Stimulated activated CD4-positive, alpha-beta T cell treated with anti-CD3 and anti-CD28 coated beads, Interleukin-1b, Interleukin-23, amount 100 ng/mL, for 24 hours (primary cell): Measurements from ENCODE around the gene ULK1.
A peak's percentile ranks its signal among the peaks of the same experiment; 100 is the strongest.
"Not testable (repeated sequence)": the region's sequence is repeated elsewhere in the genome, so short reads cannot be mapped to it uniquely, and the experiment has no call there.

ENCODE experiments used
- DNase-seq, 4 experiments: peaks; one replicate each; pipeline ENCODE4 v3.0.0-alpha.2; 2020; ENCODE audit warnings: low read depth in 4 of 4, low spot score in 1 of 4

The ULK1 gene

GRCh38 chr12:131885543-131886057, 8.8 kb upstream of the ULK1 start:
- DNase-seq = no peak

GRCh38 chr12:131891722-131892121, 2.7 kb upstream of the ULK1 start:
- DNase-seq = not testable (repeated sequence)

DNA sequence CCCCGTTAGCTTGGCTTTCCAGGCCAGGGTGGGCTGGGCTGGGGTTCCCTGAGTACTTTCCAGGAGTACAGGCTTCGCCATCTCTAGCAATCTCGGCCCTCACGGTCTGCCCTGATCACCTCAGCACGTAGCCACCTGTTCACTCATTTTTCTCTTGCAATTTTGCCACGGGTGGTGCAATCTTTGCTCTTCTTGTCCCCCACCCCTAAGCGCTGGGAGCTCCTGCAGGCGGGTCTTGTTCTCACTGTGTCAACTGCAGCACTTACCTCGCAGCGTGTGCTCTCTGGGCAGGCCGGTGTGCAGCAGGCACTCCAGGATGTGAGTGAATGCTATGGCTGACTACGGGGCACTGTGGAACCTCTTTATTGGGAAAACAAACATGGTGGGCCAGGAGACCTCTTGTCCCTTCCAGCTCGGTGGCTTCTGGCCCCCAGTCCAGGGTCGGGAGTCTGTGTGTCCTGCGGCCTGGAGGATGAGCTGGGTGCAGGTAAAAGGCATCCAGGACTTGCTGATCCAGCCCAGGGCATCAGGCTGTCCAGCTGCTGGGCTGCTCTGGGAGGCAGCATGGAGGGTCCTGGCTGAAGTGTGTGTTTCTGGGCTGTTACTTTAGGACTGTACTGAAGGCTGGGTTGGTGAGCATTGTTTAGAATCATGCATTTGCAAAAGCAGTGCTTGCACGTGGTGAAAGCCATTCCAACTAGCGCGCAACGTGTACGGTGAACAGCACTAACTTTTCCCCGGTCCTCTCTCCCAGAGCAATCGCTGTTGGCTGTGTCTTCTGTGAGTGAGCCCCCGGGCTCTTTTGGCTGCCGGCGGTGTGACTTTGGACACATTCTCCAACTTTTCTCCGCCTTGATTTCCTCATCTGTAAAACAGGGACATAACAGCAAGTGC, 1.5 kb upstream of the ULK1 start:
- no peak for DNase-seq

DNA sequence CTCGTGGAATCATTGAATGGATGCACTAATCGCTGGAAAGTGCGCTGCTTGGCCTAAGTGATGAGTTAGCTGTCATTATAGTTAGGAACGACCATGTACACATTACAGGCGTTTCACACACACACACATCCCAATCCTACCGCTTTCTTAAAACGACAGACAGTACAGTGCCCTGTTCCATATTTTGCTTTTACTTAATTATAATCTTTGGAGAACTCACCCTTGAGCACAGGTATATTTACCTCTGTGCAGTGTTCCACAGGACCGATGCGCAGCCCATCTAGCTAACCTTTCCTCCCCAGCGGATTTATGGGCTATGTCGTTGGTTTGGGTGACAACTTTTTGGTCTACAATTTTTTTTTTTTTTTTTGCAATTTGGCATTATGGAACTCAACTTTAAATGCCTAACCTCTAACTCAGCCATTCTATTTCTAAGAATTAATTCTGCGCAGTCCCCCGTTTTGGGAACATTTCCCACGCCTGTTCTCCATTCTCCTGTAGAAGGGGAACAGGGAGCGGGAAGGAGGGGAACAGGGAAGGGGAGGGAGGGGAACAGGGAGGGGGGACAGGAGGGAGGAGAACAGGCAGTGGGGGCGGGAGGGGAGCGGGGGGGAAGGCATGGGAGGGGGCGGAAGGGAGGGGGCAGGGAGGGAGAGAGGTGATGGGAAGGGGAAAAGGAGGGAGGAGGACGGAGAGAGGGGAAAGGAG, 663 bp upstream of the ULK1 start:
- DNase-seq = no peak

- DNase-seq = no peak
Measured at GRCh38 chr12:131894981-131895639, 688 bp downstream of the ULK1 start.

DNA sequence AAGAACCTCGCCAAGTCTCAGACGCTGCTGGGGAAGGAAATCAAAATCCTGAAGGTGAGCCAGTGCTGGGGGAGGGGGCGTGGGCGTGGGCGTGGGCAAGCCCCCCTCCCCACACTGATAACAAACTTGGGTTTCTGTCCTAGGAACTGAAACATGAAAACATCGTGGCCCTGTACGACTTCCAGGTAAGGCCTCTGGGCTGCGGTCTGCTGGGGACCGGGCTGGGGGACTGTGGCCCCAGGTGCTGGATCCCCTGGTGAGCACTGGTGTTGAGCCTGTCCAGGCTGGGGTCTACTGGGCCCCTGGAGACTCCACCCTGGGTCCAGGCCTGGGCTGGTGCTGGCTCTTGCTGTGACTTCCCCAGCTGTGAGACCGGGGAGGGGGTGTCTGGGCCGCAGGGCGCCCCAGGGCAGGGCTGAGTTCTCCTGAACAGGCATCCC, 1.2 kb downstream of the ULK1 start:
- DNase-seq = no peak

- DNase-seq = peak; percentile 31 to 66 (median 39)
Measured at GRCh38 chr12:131896080-131896810, 1.8 kb downstream of the ULK1 start.

DNA sequence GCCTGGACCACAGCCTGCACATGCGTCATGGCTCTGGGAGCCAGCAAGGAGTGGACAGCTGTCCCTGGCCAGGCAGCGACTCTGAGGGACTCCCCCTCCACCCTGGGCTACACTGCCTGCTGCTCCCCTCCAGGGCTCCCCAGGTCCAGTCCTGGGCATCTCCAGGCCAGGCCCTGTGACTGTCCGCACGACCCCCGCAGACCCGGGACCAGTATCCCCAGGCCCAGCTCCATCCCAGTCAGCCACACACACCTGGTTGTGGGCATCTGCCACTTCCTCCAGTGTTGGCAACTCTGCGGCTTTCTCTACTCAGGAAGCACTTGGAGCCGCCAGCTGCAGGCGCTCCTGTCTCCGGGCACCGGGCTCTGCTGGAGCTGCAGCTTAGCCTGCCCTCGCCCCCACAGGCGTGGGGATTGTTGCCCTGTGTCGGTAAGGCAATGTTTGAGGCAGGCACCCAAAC, 2.4 kb downstream of the ULK1 start:
- no peak for DNase-seq

GRCh38 chr12:131897276-131897675, 2.9 kb downstream of the ULK1 start:
- DNase-seq = no peak

DNA sequence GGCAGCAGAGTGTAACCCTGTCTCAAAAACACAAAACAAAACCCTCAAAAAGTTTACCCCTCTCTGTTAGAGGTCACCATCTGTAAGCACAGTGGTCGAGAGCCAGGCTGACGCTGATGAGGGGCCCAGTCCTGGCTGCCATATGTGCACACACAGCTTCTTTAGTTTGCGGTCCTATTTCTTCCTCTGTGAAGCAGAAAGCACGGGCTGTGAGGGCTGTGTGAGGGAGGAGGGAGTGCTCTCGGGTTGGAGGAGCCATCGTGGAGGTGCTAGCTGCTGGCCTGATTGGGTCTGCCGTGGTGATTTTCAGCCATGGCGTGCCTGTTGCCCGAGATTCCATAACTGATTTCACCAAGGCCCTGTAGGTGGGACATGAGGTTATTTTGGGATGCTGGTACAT, 3.5 kb downstream of the ULK1 start:
- DNase-seq = no peak

DNA sequence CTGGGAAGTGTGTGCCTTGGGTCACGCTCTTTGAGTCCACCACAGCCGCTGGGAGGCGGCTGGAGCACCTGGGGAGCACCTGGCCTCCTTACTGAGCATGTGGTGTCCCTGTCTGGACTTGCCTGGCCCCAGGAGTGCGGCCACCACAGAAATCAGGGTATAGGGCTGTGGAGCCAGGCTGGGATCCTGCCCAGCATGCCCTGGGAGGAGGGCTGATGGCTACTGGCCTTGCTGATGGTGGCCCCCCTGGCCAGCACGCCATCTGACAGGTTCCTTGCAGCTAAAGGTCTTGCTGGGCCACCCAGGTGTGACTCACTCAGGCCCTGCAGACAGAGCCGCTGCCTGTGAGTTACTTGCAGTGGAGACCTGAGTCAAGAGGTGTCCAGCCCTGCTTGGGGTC, 6.0 kb downstream of the ULK1 start:
- DNase-seq = no peak

DNA sequence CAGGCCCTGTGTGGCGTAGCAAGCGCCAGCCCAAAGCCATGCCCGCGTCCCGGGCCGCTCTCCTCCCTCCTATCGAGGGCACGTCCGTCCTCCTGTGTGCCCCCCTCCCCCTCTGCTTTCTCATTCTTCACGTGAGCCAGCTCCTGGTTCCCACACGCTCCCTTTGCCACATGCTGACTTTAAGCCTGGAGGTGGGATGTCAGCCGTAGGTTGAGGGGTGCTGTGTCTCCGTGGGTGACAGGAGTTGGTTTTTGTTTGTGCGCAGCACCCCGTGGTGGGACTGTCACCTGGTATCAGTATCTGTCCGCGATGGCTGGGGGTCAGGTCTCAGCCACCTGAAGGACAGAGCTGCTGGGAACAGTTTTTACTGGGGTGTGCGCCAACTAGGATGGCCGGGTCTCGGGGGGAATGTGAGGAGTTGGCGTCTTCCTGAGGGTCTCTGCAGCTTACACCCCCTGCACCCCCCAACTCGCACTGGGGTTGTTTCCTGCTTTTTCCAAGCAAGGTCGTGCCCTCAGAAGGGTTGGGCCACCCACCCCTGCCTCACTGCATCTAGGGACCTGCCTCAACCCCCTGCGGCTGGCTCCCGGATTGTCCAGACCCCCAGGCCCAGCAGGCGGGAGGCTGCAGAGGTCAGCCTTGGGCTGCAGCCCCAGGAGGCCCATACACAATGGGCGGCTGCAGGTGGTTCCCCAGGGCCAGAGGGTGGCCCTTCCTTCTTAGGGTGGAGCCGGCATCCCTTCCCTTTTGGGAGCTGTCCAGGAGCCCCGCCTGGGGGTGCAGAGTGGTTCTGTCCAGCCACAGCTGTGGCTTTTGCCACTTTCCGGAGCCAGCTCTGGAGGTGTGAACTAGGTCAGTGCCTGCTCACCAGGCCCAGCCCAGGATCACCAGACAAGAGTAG, 7.3 kb downstream of the ULK1 start:
- DNase-seq = no peak

DNA sequence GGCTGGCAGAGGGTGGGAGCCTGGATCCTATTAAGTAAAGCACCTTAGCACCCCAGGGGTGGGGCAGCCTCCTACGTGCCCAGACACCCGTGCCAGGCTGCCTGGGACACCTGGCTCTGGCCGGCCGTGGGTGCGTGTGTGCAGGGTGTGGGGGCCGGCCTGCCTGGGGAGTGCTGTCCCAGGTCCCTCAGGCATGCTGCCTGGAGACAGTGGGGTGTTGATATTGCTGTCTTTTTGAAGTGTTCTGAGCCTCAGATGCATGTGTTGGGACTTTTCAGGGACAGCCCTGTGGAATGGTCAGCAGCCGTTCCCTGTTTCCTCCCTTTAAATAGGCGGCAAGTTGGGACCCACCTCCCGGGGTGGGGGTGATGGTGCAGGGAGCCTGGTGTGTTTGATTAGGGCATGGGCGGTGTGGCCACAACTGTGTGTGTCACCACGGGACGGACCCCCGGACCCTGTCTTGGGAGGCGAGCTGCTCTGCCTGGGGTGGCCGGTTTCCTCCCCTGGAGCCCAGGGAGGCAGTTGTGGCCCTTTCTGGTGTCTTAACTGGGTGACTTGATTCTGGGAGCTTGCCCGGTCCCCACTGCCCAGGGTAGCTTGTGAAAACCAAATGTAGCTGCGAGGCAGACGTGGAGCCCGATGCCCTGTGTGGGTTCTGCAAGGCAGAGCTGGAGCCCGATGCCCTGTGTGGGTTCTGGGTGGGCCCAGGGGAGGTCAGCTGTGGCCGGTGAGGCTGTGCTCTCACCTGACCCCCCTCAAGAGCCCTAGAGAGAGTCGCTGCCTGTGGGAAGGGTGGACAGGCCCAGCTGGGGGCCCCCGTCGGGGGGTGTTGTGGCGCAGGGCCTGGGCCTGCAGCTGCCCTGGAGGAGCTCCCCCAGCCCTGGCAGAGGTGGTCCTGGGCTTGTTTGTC, 8.2 kb downstream of the ULK1 start:
- DNase-seq = no peak

GRCh38 chr12:131903270-131904255, 9.1 kb downstream of the ULK1 start:
- no peak for DNase-seq

DNA sequence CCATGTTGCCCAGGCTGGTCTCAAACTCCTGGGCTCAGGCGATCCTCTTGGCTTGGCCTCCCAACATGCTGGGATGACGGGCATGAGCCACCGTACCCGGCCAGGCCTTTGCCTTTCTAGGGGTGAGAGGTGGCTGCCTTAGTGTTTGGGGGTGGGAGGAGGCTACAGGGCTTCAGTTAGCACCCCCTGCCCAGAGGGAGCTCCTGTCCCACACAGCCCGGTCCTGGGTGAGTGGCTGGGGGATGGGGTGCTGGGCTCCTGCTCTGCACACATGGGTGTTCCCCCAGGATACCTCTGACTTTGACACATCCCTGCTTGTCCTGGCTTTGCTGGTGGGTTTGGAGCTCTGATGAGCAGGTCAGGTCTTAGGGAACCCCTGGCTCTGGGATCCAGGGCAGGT, 9.9 kb downstream of the ULK1 start:
- no peak for DNase-seq

DNA sequence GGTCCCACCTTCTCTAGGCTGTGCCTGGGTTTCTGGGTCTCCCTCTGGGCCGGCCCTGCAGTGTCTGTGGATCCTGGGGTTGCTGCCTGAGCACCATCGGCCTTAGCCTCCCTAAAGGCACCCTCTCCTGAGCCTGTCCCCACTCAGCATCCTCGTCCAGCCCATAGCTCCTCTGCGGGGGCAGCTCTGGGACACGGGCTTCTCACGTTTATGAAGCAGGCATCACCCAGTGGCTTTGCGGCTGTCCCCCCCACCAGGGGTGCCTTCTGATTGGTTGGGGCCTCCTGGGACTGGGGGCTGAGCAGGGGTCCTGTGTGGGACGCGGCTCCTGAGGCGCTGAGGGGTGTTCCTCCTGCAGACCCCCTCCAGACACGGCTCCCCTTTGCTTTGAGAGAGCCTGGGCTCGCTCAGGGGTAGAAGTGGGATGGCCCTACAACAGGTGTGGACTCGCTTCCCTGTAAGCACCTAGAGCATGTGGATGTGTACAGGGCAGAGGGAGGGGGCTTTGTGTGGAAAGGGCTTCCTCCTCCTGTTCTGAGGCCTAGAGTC, 10.7 kb downstream of the ULK1 start:
- DNase-seq = no peak

DNA sequence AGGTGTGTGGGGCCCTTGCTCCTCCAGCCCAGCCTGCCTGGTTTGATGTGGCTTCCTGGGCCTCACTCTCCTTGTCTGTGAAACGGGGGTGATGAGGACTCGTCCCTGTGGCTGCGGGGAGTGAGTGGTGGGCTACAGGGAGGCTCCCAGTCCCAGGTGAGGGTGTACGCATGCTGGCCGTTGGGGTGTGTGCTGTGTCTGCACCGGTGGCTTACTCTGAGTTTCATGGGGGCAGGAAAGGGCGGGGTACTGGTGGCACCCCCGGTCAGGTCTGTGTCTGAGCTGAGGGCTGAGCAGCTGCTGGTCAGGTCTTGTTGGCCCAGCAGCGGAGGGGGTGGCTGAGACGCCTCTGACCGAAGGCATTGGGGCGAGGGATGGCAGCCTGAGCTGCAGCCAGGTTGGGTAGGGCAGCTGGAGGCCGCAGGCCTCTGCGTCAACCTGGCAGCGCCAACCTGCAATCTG, 11.2 kb downstream of the ULK1 start:
- no peak for DNase-seq
